DND-41 (cell line): ENCODE results near the gene SAMD11.

Experiments
- ATAC-seq: fragments of 200-7000 bp; cut with Tn5 transposase; 3 replicates; pipeline ENCODE4 v1.9.1; 2021; ENCODE audit warnings: low read depth; ENCODE audit not compliant: insufficient read depth
- DNase-seq: peaks from one replicate; pipeline ENCODE4 v3.0.0-alpha.2; 2020
- H2AFZ ChIP-seq: 2 replicates; pipeline ENCODE4 v1.6.0; 2012; ENCODE audit warnings: low read depth, low read length
- H3K27ac ChIP-seq: 2 replicates; pipeline ENCODE4 v1.5.1; 2012; ENCODE audit warnings: low read length, inconsistent platforms
- H3K27me3 ChIP-seq: fragments of 200-600 bp; sonication (generic); 2 replicates; pipeline ENCODE4 v1.6.0; 2012; ENCODE audit warnings: low read length, mild to moderate bottlenecking, inconsistent platforms; ENCODE audit not compliant: insufficient read depth, poor library complexity
- H3K36me3 ChIP-seq: 2 replicates; pipeline ENCODE4 v1.5.1; 2012; ENCODE audit warnings: low read length, inconsistent platforms; ENCODE audit not compliant: insufficient read depth
- H3K4me1 ChIP-seq: 2 replicates; pipeline ENCODE4 v1.5.1; 2012; ENCODE audit warnings: mild to moderate bottlenecking, low read length; ENCODE audit not compliant: insufficient read depth
- H3K4me2 ChIP-seq: 2 replicates; pipeline ENCODE4 v1.6.0; 2012; ENCODE audit warnings: mild to moderate bottlenecking, moderate library complexity, low read length, inconsistent platforms; ENCODE audit not compliant: insufficient read depth
- H3K4me3 ChIP-seq, 2 experiments: fragments of 200-600 bp in 1 of 2; shearing (Covaris generic) in 1 of 2; 2 replicates each; pipeline ENCODE4 v1.5.1; 2012 to 2016; ENCODE audit warnings: inconsistent platforms in 2 of 2, low read length in 2 of 2, mild to moderate bottlenecking in 2 of 2, low read depth in 1 of 2, moderate library complexity in 1 of 2
- H3K79me2 ChIP-seq: 2 replicates; pipeline ENCODE4 v1.6.0; 2012; ENCODE audit warnings: low read length, inconsistent platforms; ENCODE audit not compliant: insufficient read depth
- H3K9ac ChIP-seq: 2 replicates; pipeline ENCODE4 v1.6.0; 2012; ENCODE audit warnings: low read depth, mild to moderate bottlenecking, inconsistent platforms, low read length, moderate library complexity
- H3K9me3 ChIP-seq: 2 replicates; pipeline ENCODE4 v1.5.1; 2012; ENCODE audit warnings: low read length, moderate library complexity, mild to moderate bottlenecking, inconsistent platforms; ENCODE audit not compliant: insufficient read depth, severe bottlenecking
- H4K20me1 ChIP-seq: 2 replicates; pipeline ENCODE4 v1.6.0; 2012; ENCODE audit warnings: low read length; ENCODE audit not compliant: insufficient read depth
- EZH2 ChIP-seq: IDR thresholded peaks from 3 replicates; pipeline ENCODE4 v1.6.1; 2012; ENCODE audit warnings: borderline replicate concordance, low read depth, mild to moderate bottlenecking, moderate library complexity, low read length, inconsistent platforms; ENCODE audit not compliant: severe bottlenecking
- TF ChIP-seq, protein P1 (sequence below): IDR thresholded peaks from 2 replicates; pipeline ENCODE4 v1.5.1; 2012; ENCODE audit warnings: borderline replicate concordance, low read length, moderate library complexity, mild to moderate bottlenecking; ENCODE audit not compliant: poor library complexity, severe bottlenecking; ENCODE audit errors: extremely low read depth

SAMD11 gene

DNA sequence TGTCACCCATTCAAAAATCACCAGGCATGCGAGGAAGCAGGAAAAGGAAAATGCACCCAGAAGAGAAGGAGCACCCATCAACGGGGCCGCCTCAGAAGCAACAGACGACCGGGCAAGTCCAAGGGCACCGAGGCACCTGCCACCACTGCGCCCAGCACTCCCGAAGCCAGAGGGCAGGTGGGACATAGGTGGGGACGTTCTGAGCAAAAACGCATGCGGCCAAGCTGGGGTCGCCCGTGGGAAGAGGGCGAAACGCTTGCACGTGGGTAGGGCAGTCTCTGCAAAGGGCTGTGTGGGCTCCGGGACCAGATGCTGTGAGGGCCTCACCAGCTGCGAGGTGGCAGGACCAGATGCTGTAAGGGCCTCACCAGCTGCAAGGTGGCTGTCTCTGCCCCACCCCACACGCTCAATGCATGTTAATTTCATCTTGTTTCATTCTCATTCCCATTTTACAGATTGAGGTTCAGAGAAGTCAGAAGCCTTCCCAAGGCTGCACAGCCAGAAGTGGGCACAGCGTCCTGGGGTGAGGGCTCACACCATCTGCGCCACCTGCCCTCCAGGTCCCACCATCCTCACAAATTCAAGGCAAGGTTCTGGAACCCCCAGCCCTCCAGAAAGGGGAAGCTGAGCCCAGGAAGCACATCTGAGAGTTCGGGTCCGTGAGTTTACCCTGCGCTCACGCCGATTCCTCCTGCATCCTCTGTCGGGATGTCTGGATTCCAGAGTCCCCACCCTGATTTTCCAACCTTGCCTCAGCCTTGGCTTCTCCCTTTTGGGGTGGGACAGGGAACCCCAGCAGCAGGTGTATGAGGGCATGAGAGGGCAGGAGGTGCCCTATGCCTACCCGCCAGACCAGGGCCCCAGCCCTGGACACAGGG, 8.2 kb upstream of the SAMD11 start:
- Histone ChIP-seq H4K20me1 (peaks cover 44% of the 10 kb centered on the region), H3K4me1 (peaks cover 3% of the 10 kb centered on the region), H3K4me2 (no peak overlapping the region), H2AFZ (no peak overlapping the region), H3K9ac (no peak overlapping the region), H3K27me3 (peaks cover 20% of the 10 kb centered on the region), H3K79me2 (no peaks in the 10 kb centered on the region), H3K4me3 (no peak overlapping the region), H3K9me3 (no peaks in the 10 kb centered on the region), H3K27ac (no peak overlapping the region), H3K36me3 (no peaks in the 10 kb centered on the region)
- DNase-seq (no peak), ATAC-seq (no peak)
- TF ChIP-seq EZH2: no peak
- TF ChIP-seq, protein P1, sequence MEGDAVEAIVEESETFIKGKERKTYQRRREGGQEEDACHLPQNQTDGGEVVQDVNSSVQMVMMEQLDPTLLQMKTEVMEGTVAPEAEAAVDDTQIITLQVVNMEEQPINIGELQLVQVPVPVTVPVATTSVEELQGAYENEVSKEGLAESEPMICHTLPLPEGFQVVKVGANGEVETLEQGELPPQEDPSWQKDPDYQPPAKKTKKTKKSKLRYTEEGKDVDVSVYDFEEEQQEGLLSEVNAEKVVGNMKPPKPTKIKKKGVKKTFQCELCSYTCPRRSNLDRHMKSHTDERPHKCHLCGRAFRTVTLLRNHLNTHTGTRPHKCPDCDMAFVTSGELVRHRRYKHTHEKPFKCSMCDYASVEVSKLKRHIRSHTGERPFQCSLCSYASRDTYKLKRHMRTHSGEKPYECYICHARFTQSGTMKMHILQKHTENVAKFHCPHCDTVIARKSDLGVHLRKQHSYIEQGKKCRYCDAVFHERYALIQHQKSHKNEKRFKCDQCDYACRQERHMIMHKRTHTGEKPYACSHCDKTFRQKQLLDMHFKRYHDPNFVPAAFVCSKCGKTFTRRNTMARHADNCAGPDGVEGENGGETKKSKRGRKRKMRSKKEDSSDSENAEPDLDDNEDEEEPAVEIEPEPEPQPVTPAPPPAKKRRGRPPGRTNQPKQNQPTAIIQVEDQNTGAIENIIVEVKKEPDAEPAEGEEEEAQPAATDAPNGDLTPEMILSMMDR: no peak

DNA sequence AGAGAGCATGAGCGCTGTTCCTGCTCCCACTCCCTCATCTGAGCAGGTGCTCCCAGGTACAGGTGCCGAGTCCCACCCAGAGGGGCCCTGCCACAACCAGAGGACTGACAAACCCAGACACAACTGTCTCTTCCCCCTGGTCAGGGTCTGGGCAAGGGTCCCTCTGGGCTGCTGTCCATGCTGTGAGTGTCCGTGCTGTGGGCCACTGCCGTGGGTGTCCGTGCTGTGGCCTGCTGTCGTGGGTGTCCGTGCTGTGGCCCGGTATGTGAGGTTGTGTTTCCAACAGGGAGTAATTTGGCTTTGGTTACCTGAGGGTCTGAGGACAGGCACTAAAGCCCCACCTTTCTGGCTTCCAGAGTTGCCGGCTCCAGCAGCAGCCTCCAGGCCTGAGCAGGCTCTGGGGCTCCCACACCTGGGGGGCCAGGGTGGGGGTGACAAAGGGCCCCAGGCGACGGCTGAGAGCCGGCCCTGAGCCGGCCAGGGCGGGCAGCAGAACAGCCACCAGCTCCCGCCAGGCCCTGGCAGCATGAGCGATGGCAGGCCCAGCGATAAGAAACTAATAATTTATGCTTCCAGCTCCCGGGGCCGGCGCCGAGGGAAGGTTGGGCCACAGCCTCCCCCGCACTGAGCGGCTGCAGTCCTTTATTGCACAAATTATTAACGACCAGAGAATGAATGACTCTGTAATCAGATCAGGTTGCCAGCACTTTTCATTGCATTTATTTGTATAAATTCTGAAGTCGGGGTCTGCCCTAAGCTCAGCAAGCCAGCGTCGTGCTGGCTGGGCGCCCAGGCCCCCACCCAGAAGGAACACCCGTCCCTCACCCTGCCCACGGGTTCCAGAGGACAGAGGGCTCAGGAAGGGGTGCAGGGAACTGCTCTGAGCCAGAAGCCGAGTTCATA, 7.3 kb upstream of the SAMD11 start:
- DNase-seq (no peak), ATAC-seq (no peak)
- Histone ChIP-seq H3K27ac (no peak overlapping the region), H2AFZ (no peak overlapping the region), H3K9me3 (no peaks in the 10 kb centered on the region), H3K79me2 (no peaks in the 10 kb centered on the region), H3K27me3 (peaks cover 26% of the 10 kb centered on the region), H3K36me3 (no peaks in the 10 kb centered on the region), H3K4me2 (no peak overlapping the region), H3K4me1 (peaks cover 11% of the 10 kb centered on the region), H3K9ac (no peak overlapping the region), H3K4me3 (no peak overlapping the region), H4K20me1 (peaks cover 46% of the 10 kb centered on the region)
- no peak for TF ChIP-seq EZH2
- TF ChIP-seq, protein P1: no peak

DNA sequence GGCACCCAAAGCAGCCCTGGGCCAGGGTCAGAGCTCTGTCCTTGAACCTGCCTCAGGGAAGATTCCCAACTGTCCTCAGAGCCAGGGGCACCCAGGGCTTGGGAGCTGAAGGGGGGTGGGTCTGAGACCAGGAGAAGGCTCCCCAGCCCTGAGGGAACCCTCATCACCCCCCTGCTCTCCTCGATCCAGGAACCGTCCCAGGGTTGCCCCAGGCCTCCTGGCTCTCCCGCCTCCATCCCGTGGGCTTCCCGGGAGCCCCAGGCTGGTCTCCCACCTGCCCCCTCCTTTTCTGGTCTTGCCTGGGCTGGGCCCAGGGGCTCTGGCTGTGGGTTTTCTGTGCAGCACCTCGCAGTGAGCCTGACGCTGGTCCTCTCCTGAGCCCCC, 6.7 kb upstream of the SAMD11 start:
- H2AFZ ChIP-seq: no peak overlapping the region
- H3K4me3 ChIP-seq: no peak overlapping the region
- no peak overlapping the region for H3K9ac ChIP-seq
- peaks cover 15% of the 10 kb centered on the region for H3K4me1 ChIP-seq
- no peaks in the 10 kb centered on the region for H3K9me3 ChIP-seq
- H3K27me3 ChIP-seq: peaks cover 32% of the 10 kb centered on the region
- ATAC-seq (no peak), DNase-seq (no peak)
- H3K27ac ChIP-seq: no peak overlapping the region
- no peak overlapping the region for H3K4me2 ChIP-seq
- peaks cover 47% of the 10 kb centered on the region for H4K20me1 ChIP-seq
- no peak for TF ChIP-seq EZH2
- TF ChIP-seq, protein P1: no peak
- no peaks in the 10 kb centered on the region for H3K36me3 ChIP-seq
- no peaks in the 10 kb centered on the region for H3K79me2 ChIP-seq
